ENCODE measurements around the gene TICAM2.

- TF ChIP-seq CTCF (optimal IDR thresholded peaks at IDR 0.05 in 1 of 3, IDR thresholded peaks at IDR 0.05 in 1 of 3, conservative IDR thresholded peaks at IDR 0.05 in 1 of 3; ENCODE audit: extremely low read depth in 1 of 3, insufficient read depth in 2 of 3, low read length in 3 of 3) (no peak), EZH2 (IDR thresholded peaks at IDR 0.05; ENCODE audit: low read length) (no peak)
Measured at GRCh38 chr5:115544436-115545350, 57.6 kb downstream of the TICAM2 start, which contains the start of gene FEM1C.

Measured in keratinocyte (primary cell).